CD4-positive, alpha-beta T cell treated with Interferon gamma for 1 hour (primary cell): Measurements from ENCODE around the gene TFCP2L1.
"Not testable (repeated sequence)": the region's sequence is repeated elsewhere in the genome, so short reads cannot be mapped to it uniquely, and the experiment has no call there.

Experiments used
- DNase-seq: peaks from one replicate; pipeline ENCODE4 v3.0.0-alpha.2; 2020

TFCP2L1 gene, protein sequence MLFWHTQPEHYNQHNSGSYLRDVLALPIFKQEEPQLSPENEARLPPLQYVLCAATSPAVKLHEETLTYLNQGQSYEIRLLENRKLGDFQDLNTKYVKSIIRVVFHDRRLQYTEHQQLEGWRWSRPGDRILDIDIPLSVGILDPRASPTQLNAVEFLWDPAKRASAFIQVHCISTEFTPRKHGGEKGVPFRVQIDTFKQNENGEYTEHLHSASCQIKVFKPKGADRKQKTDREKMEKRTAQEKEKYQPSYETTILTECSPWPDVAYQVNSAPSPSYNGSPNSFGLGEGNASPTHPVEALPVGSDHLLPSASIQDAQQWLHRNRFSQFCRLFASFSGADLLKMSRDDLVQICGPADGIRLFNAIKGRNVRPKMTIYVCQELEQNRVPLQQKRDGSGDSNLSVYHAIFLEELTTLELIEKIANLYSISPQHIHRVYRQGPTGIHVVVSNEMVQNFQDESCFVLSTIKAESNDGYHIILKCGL

DNA sequence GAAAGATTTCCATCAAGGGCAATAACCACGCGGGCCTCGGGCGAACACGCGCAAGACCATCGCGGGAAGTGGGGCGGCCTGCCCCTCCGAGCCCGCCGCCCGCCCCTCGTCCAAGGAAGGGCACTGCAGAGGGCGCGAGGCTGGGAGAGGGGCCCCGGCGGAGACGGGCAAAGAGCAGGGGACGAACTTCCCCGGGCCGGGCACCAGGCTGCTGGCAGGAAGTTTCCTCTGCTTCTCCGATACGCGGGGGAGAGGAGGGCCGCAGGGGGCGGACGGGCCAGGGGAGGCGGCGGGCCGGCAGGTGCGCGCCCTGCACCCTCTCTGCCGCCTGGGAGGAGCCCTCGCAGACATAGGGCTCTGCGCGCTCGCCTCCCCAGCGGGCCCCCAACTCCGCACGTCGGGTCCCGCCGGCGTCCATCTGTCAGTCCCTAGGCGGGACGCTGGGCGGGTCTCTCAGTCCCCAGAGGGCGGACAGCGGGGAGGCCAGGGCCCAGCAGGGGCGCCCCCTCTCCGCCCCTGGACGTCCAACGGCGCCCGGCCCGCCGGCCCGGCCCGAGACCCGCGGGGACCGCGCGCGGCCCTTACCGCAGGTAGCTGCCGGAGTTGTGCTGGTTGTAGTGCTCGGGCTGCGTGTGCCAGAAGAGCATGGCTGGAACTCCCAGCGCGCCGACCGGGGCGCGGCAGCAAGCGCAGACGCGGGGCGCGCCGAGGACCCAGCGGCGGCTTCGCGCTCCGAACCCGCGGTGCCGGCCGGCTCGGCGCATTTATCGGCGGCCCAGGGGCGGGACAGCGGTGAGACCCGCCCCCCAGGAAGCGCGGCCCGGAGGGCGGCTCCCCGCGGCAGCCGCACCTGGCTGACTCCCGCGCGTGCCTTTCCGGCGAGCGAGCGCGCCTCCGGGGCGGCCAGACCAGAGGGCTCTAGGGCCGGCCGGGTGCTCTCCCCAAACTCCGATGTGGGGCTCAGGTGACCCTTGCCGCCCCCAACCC lies at the start of gene TFCP2L1:
Gene TFCP2L1, minus strand, starts transcription at position 740 of the 987 bp plus-strand sequence. Its CDS starts 93 bp downstream, at position 647.
- peak; percentile 11 for DNase-seq

- no peak for DNase-seq
Observed at GRCh38 chr2:121333834-121334558, 49.0 kb upstream of the TFCP2L1 start.

GRCh38 chr2:121333231-121333630 lies 48.2 kb upstream of the TFCP2L1 start:
- DNase-seq = no peak

DNA sequence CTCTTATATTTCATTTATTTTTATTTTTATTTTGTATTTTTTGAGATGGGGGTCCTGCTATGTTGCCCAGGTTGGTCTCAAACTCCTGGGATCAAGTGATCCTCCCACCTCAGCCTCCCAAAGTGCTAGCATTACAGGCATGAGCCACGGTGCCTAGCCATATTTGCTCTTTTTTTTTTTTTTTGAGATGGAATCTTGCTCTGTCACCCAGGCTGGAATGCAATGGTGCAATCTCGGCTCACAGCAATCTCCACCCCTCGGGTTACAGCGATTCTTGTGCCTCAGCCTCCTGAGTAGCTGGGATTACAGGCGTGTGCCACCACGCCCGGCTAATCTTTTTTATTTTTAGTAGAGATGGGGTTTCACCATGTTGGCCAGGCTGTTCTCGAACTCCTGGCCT lies 46.3 kb upstream of the TFCP2L1 start:
- not testable (repeated sequence) for DNase-seq

DNA sequence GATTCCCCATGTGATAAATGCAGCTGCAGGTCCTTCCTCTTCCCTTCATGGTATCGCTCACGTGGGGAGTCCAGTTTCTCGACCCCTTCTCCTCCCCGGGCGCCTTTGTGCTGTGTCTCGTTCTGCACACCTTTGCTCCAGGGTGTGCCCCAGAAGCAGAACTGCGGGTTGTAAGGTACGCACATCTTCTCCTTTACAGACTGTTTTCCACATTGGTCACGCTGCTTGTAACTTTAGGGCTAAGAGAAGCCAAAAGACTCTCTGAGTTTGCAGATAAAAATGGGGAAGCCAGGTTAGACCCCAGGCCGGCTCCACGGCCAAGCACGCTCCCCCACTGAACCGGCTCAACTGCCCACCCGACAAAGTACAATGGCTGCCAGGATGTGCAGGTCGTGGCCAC lies 45.9 kb upstream of the TFCP2L1 start:
- no peak for DNase-seq

- DNase-seq = no peak
Observed at GRCh38 chr2:121329786-121330185, 44.8 kb upstream of the TFCP2L1 start.

GRCh38 chr2:121326628-121327027 lies 41.6 kb upstream of the TFCP2L1 start:
- DNase-seq = no peak

DNA sequence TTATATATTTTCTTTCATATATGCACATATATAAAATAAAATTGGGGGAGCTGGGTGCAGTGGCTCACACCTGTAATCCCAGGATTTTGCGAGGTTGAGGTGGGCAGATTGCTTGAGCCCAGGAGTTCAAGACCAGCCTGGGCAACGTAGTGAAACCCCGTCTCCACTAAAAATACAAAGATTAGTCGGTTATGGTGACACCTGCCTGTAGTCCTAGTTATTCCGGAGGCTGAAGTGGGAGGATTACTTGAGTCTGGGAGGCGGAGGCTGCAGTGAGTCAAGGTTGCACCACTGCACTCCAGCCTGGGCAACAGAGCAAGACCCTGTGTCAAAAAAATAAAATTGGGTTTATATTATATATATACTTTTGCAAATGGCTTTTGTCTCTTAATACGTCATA lies 39.6 kb upstream of the TFCP2L1 start:
- no peak for DNase-seq

DNA sequence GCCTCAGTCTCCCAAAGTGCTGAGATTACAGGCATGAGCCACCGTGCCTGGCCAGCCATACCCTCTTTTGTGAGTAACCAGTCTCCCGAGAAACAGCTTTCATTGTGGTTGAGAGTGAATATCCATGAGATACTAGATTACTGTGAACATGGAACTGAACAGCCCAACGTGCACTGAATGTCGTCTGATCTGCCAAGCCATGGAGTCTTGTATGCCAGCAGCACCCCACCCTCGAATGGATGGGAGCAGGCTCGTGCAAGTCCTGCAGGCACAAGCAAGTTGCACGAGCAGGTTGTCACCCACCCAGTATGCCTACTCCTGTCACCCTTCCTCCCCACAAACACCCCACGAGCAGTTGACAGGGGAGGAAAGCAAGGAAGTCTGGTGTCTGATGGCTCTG lies 36.5 kb upstream of the TFCP2L1 start:
- no peak for DNase-seq

- no peak for DNase-seq
Observed at GRCh38 chr2:121319941-121320340, 34.9 kb upstream of the TFCP2L1 start.

DNA sequence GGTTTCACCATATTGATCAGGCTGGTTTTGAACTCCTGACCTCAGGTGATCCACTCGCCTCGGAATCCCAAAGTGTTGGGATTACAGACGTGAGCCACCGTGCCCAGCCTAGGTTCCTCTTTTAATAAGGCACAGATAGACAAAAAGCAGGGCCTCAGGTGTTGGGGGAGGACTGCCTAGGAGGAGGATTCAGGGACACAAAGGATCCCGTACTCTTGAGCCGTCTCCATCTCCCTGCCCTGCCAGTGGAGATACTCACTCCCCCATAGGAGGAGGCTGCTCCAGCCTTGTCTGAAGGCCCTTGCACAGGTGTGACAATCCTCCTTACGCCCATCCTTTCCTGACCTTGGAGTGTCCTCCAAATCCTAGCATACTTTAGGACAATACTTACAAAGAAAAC lies 32.0 kb upstream of the TFCP2L1 start:
- DNase-seq = no peak

DNA sequence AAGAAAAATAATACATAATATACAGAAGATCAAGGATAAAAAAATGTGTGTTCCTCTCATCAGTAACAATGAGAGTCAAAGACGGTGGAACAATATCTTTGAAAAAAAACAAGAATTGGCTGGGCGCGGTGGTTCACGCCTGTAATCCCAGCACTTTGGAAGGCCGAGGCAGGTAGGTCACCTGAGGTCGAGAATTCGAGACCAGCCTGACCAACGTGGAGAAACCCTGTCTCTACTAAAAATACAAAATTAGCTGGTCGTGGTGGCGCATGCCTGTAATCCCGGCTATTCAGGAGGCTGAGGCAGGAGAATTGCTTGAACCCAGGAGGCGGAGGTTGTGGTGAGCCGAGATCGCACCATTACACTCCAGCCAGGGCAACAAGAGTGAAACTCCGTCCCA lies 28.7 kb upstream of the TFCP2L1 start:
- DNase-seq = not testable (repeated sequence)

DNA sequence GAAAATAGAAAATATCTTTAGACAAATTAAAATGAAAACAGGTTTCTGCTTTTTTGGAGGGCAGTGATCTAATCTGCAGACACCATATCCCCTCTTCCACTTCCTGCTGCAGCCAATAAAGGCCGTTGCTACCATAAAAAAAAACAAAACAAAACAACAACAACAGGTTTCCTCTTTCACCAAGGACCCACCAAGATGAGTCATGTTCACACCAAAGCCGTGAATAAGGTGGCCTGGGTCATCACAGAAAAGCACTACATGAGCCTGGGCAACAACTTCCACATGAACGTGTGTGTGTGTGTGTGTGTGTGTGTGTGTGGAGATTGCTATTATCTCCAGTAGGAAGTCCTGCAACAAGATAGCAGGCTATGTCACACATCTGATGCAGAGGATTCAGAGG lies 24.8 kb upstream of the TFCP2L1 start:
- peak; percentile 57 for DNase-seq

- DNase-seq = no peak
Observed at GRCh38 chr2:121309323-121309722, 24.3 kb upstream of the TFCP2L1 start.

DNA sequence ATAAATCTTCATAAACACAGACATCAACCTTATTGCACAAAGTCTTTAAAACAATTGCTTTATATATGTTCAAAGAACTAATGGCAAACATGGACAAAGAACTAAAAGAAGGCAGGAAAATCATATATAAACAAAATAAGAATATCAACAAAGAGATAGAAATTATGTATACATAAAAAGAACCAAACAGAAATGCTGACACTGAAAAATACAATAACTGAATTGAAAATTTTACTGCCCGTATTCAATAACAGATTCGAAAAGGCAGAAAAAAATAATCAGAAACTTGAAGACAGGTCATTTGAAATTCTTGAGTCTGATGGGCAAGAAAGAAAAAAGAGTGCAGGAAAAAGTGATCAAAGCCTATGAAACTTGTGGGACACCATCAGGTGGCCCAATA lies 22.0 kb upstream of the TFCP2L1 start:
- no peak for DNase-seq

DNA sequence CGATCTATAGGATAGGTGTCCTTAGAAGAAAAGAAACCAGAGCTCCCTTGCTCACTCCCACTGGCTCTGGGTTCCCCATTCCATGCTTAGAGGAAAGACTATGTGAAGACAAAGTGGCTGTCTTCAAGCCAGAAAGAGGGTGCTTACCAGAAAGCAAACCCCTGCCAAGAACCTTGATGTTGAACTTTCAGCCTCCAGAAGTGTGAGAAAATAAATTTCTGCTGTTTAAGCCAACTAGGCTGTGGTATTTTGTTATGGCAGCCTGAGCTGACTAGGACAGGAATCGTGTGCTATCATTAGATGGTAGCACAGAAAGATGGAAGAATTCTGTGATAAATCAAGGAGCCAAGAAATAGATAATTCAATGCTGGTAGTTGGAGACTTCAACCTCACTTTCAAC lies 19.9 kb upstream of the TFCP2L1 start:
- DNase-seq = no peak

GRCh38 chr2:121303531-121304263 lies 18.7 kb upstream of the TFCP2L1 start:
- no peak for DNase-seq

- not testable (repeated sequence) for DNase-seq
Observed at GRCh38 chr2:121301190-121301589, 16.2 kb upstream of the TFCP2L1 start.

GRCh38 chr2:121298476-121298875 lies 13.5 kb upstream of the TFCP2L1 start:
- no peak for DNase-seq

DNA sequence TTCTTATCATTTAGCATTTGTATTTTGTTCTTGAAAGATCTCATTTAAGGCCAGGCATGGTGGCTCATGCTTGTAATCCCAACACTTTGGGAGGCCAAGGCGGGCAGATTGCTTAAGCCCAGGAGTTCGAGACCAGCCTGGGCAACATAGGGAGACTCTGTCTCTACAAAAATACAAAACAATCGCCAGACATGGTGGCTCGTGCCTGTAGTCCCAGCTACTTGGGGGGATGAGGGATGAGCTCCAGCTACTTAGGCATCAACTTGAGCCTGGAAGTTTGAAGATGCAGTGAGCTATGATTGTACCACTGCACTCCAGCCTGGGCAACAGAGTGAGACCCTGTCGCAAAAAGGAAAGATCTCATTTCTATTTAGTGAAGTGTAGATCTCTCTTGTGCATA lies 12.9 kb upstream of the TFCP2L1 start:
- not testable (repeated sequence) for DNase-seq

DNA sequence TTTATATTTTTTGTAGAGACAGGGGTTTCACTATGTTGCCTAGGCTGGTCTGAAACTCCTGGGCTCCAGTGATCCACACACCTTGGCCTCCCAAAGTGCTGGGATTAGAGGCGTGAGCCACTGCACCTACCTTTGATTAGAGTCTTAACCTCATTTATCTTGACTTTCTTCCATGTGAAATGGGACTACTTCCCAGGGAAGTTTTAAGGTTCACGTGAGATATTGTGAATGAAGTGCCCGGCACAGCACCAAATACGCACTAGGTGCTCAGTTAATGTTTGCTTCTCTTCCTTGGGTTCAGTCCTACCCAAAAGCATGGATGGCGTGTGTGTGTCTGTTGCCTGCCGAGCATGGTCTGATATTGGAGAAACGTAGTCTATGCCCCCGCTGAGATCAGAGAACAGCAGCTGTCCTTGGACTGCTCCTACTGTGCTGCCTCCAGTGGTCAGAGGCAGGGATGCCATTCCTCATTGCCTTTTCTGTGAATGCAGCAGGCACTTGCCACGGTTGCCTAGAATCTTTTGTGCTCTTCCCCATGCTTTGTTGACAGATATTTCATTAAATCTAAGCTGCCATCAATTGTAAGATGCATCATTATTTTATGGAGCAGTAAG lies 12.3 kb upstream of the TFCP2L1 start:
- DNase-seq = no peak
